NT2/D1 (cell line): Measurements from ENCODE around the gene MPHOSPH10.
A peak's percentile ranks its signal among the peaks of the same experiment; 100 is the strongest.
"Not testable (repeated sequence)": the region's sequence is repeated elsewhere in the genome, so short reads cannot be mapped to it uniquely, and the experiment has no call there.

Source experiments
- DNase-seq: peaks from one replicate; pipeline ENCODE4 v3.0.0-alpha.2; 2011; ENCODE audit warnings: low read depth, low spot score
- H3K27me3 ChIP-seq: 2 replicates; pipeline ENCODE4 v1.6.0; 2011; ENCODE audit warnings: mild to moderate bottlenecking; ENCODE audit not compliant: insufficient read length, insufficient read depth
- H3K36me3 ChIP-seq: 2 replicates; pipeline ENCODE4 v1.6.1; 2011; ENCODE audit warnings: mild to moderate bottlenecking, low read length, mixed read lengths; ENCODE audit not compliant: insufficient read depth, insufficient read length
- H3K4me1 ChIP-seq: 2 replicates; pipeline ENCODE4 v1.5.1; 2011; ENCODE audit not compliant: insufficient read depth, insufficient read length
- H3K4me3 ChIP-seq: 2 replicates; pipeline ENCODE4 v1.5.1; 2011; ENCODE audit warnings: low read depth; ENCODE audit not compliant: insufficient read length
- H3K9ac ChIP-seq: 2 replicates; pipeline ENCODE4 v1.6.0; 2011; ENCODE audit warnings: low read depth; ENCODE audit not compliant: insufficient read length
- H3K9me3 ChIP-seq: 2 replicates; pipeline ENCODE4 v1.5.1; 2011; ENCODE audit warnings: mild to moderate bottlenecking, low read length; ENCODE audit not compliant: insufficient read depth
- SUZ12 ChIP-seq: IDR thresholded peaks from 2 replicates; pipeline ENCODE4 v1.6.1; 2011; ENCODE audit not compliant: insufficient read length, insufficient read depth; ENCODE audit errors: extremely low read depth
- YY1 ChIP-seq: IDR thresholded peaks from 2 replicates; pipeline ENCODE4 v1.6.1; 2011; ENCODE audit not compliant: insufficient read length, insufficient read depth
- ZNF274 ChIP-seq: IDR thresholded peaks from 2 replicates; pipeline ENCODE4 v1.6.1; 2011; ENCODE audit warnings: mild to moderate bottlenecking, low read depth, low read length

Gene MPHOSPH10

DNA sequence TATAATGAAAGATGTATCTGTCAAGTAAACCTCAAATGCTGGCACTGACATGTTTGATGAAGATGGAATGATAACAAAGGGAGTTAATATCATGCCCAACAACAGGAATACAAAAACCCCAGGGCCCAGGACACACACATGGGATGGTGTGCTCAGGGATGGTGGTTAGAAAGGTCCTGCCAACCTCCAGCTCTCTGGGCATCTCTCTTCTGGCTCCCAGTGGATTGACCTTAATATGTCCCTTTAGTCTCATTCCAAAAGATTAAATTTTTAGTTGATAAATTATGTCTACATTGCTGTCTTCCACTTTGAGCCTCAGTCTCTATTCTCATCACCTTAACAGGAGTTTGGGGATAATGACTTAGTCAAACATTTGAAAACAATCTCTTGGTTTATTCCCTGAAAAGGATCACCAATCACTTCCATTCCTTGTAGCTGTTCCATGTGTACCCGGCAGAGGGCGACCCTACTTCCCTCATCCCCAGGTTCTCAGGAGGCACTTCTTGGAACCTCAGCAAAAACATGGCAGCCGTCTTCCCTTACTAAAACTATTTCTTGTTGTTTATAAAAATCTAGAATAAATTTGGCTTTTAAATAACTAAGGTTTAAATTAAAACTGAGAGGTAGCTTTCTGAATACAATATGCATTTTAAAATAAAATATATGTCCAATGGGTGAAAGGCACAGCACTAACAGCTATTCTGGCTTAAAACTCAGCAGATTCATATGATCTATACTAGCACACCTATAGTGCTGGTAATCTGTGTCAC lies 30.1 kb upstream of the MPHOSPH10 start:
- Histone ChIP-seq H3K36me3 (no peaks in the 10 kb centered on the region), H3K4me3 (no peak overlapping the region), H3K27me3 (no peaks in the 10 kb centered on the region), H3K4me1 (peaks cover 4% of the 10 kb centered on the region), H3K9ac (no peak overlapping the region), H3K9me3 (peaks cover 14% of the 10 kb centered on the region)
- DNase-seq: peak; percentile 49
- TF ChIP-seq YY1 (no peak), ZNF274 (no peak), SUZ12 (no peak)

DNA sequence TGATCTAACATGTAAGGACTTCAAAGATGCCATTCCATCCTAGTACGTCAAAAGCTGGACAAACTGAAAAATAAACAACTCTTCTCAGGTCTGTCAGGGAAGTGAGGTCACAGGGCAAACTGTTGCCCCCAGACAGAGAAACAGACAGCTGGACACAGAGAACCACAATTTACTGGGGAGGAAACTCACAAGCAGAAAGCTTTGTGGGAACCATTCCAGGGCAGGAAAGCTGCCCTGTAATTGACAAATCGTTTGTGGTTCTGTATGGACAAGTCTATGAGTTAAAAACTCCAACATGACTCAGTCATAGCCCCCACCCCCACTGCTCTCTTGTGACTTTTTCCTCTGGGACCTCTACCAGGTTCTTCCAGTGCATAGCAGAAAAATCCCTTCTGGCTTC lies 28.8 kb upstream of the MPHOSPH10 start:
- H3K9ac ChIP-seq: no peak overlapping the region
- no peaks in the 10 kb centered on the region for H3K36me3 ChIP-seq
- H3K9me3 ChIP-seq: peaks cover 23% of the 10 kb centered on the region
- TF ChIP-seq ZNF274 (no peak), YY1 (no peak), SUZ12 (no peak)
- H3K27me3 ChIP-seq: no peaks in the 10 kb centered on the region
- H3K4me3 ChIP-seq: no peak overlapping the region
- H3K4me1 ChIP-seq: peaks cover 4% of the 10 kb centered on the region
- no peak for DNase-seq

DNA sequence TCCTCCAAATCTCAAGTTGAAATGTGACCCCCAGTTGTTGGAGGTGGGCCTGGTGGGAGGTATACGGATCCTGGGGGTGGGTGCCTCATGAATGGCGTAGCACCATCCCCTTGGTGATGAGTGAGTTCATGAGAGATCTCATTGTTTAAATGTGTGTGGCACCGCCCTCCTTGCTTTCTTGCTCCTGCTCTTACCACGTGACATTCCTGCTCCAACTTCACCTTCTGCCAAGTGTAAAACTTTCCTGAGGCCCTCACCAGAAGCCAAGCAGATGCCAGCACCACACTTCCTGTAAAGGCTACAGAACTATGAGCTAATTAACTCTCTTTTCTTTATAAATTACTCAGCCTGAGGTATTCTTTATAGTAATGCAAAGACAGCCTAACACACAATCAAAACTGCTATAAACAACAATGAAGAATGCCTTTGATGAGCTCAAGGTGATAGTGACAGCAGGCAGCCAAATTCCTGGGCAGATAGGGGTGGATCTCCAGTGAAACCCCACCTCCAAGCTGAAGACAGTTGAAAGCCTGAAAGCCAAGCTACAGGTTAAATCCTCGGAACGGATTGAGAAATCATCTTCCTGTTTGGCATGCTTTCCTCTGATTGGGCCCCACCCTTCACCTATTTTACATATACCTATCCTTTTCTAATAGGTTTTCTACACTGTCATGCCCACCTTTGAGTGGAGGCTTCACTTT lies 27.3 kb upstream of the MPHOSPH10 start:
- no peak for DNase-seq

DNA sequence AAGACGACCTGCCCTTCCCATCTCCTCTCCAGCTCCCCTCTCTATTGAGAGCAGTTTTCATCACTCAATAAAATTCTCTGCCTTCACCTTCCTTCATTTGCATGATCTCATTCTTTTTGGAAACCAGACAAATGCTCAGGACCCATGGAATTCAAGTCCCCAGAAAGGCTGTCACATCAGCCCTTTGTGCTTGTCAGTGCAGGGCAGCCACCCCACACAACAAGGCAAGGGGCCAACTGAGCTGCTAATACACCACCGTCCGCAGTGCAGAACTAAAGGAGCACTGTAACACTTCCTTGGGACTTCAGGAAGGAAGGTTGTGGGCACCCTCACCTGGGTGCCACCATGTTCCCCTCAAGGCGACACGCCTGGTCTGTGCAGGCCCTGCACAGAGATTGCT lies 26.6 kb upstream of the MPHOSPH10 start:
- Histone ChIP-seq H3K36me3 (no peaks in the 10 kb centered on the region), H3K9ac (no peak overlapping the region), H3K9me3 (peaks cover 23% of the 10 kb centered on the region), H3K4me1 (peaks cover 4% of the 10 kb centered on the region), H3K27me3 (no peaks in the 10 kb centered on the region), H3K4me3 (no peak overlapping the region)
- DNase-seq: no peak
- TF ChIP-seq YY1: no peak

More for the DNA sequence above, 27.3 kb upstream of the MPHOSPH10 start:
- Histone ChIP-seq H3K36me3 (no peaks in the 10 kb centered on the region), H3K4me1 (peaks cover 4% of the 10 kb centered on the region), H3K9me3 (peaks cover 23% of the 10 kb centered on the region), H3K4me3 (no peak overlapping the region), H3K27me3 (no peaks in the 10 kb centered on the region), H3K9ac (no peak overlapping the region)
- TF ChIP-seq ZNF274: no peak
- no peak for TF ChIP-seq SUZ12

GRCh38 chr2:71106463-71106862 lies 24.0 kb upstream of the MPHOSPH10 start:
- not testable (repeated sequence) for H3K9ac ChIP-seq, H3K36me3 ChIP-seq, H3K27me3 ChIP-seq, H3K4me3 ChIP-seq, DNase-seq, H3K4me1 ChIP-seq
- peaks cover 23% of the 10 kb centered on the region for H3K9me3 ChIP-seq

DNA sequence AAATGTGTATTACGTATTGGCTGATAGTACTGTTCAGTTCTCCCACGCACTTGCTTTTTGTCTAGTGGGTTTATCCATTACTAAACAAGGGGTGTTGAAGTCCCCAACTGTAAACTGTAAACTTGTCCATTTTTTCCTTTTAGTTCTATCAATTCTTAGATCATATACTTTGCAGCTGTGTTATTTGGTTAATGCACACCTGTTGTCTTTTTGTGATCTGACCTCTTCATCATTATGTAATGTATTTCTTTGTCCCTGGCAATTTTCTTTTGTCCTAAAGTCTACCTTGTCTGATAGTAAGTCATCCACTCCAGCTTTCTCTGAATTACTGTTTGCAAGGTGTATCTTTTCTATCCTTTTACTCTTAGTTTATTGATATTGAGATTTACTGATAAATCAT lies 22.3 kb upstream of the MPHOSPH10 start:
- no peak overlapping the region for H3K9ac ChIP-seq
- peaks cover 4% of the 10 kb centered on the region for H3K4me1 ChIP-seq
- DNase-seq: no peak
- peaks cover 23% of the 10 kb centered on the region for H3K9me3 ChIP-seq
- H3K27me3 ChIP-seq: no peaks in the 10 kb centered on the region
- peaks cover 8% of the 10 kb centered on the region for H3K36me3 ChIP-seq
- no peak overlapping the region for H3K4me3 ChIP-seq
- TF ChIP-seq YY1 (no peak), ZNF274 (no peak), SUZ12 (no peak)

DNA sequence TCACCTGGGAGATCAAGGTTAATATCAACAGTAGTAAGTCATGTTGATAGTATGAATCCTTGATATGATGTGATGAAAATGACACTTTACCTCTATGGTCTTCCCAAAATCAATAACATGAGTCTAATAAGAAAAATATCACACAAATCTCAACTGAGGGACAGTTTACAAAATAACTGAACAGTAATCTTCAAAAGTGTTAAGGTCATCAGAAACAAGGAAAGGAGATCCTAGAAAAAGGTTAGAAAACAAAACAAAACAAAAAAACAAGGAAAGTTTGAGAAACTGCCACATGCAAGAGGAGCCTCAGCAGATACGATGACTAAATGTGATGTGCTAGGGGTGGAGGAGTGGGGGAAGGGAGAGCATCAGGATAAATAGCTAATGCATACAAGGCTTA lies 16.6 kb upstream of the MPHOSPH10 start:
- no peaks in the 10 kb centered on the region for H3K4me1 ChIP-seq
- H3K9me3 ChIP-seq: no peaks in the 10 kb centered on the region
- H3K27me3 ChIP-seq: no peaks in the 10 kb centered on the region
- H3K9ac ChIP-seq: no peak overlapping the region
- DNase-seq: no peak
- H3K4me3 ChIP-seq: no peak overlapping the region
- TF ChIP-seq ZNF274 (no peak), YY1 (no peak), SUZ12 (no peak)
- H3K36me3 ChIP-seq: peaks cover 39% of the 10 kb centered on the region
